HCT116 (cell line): ENCODE measurements around the gene ANOS1. TPM values are rescaled to one million over a fixed set of nuclear protein-coding genes. Genes with fewer than 3 reads are reported as not detected.

Source experiments
- ATAC-seq: fragments of 200-7000 bp; cut with Tn5 transposase; 2 replicates; pipeline ENCODE4 v1.9.1; 2020; ENCODE audit warnings: mild to moderate bottlenecking, moderate library complexity
- BruUV-seq: library from RNA; stranded (reverse); fragments of 400-500 nt; replicated peaks from 2 replicates; lab custom pipeline; 2021; lab: Mats Ljungman, UMichigan
- CTCF ChIA-PET: fragments of 300-600 bp; sonication (Branson Sonifier 250); formaldehyde crosslinking; loops from one replicate; lab custom pipeline; 2021; ENCODE audit warnings: antibody characterized with exemption; lab: Charles Lee
- POLR2A ChIA-PET: fragments of 300-600, 350-600 bp; sonication (Branson Sonifier 250); formaldehyde crosslinking; loops from one replicate; lab custom pipeline; 2021; ENCODE audit warnings: antibody characterized with exemption; lab: Charles Lee
- RAD21 ChIA-PET, 2 experiments: fragments of 300-600 bp; sonication (Branson Sonifier 250); formaldehyde crosslinking; loops; one replicate each; lab custom pipeline; 2023; ENCODE audit warnings: low total read pairs in 2 of 2; ENCODE audit not compliant: uncharacterized antibody in 2 of 2, unreplicated experiment in 2 of 2, low non-redundant PET in 1 of 2; lab: Charles Lee
- DNase-seq: peaks from one replicate; pipeline ENCODE4 v3.0.0-alpha.2; 2010; ENCODE audit warnings: low read depth, low spot score
- H2AFZ ChIP-seq: fragments of 200-600 bp; shearing (Covaris generic), sonication (generic); 2 replicates; pipeline ENCODE4 v1.6.1; 2017; ENCODE audit warnings: low read depth, mixed run types, mixed read lengths, antibody characterized with exemption, low read length; ENCODE audit not compliant: poor library complexity, severe bottlenecking
- H3K27ac ChIP-seq: 2 replicates; pipeline ENCODE4 v1.5.1; 2012; ENCODE audit warnings: low read depth, low read length
- H3K27me3 ChIP-seq: fragments of 200-600 bp; sonication (generic); 2 replicates; pipeline ENCODE4 v1.6.1; 2016; ENCODE audit warnings: mixed run types, low read length, mixed read lengths; ENCODE audit not compliant: insufficient read depth
- H3K36me3 ChIP-seq, 2 experiments: fragments of 200-500 bp in 1 of 2; fragments of 200-600 bp in 1 of 2; sonication (Bioruptor generic) in 1 of 2; sonication (generic) in 1 of 2; 2 replicates each; pipeline versions ENCODE4 v1.5.1 to v1.6.1; 2014 to 2016; ENCODE audit warnings: low read length in 2 of 2, inconsistent platforms in 1 of 2, mixed read lengths in 1 of 2, mixed run types in 1 of 2; ENCODE audit not compliant: insufficient read depth in 2 of 2, control insufficient read depth in 1 of 2
- H3K4me1 ChIP-seq, 2 experiments: fragments of 200-600 bp in 1 of 2; sonication (generic) in 1 of 2; 2 replicates each; pipeline versions ENCODE4 v1.5.1 to v1.6.1; 2012 to 2017; ENCODE audit warnings: low read length in 2 of 2, inconsistent platforms in 1 of 2, mild to moderate bottlenecking in 1 of 2, mixed read lengths in 1 of 2, mixed run types in 1 of 2, moderate library complexity in 1 of 2; ENCODE audit not compliant: insufficient read depth in 2 of 2, control insufficient read depth in 1 of 2
- H3K4me2 ChIP-seq: fragments of 200-600 bp; sonication (generic); 2 replicates; pipeline ENCODE4 v1.6.1; 2017; ENCODE audit warnings: mixed run types, low read length, mixed read lengths
- H3K4me3 ChIP-seq, 2 experiments: fragments of 200-600 bp in 1 of 2; sonication (generic) in 1 of 2; replicated peaks in 1 of 2; 2 replicates each; pipeline ENCODE4 v1.5.1; 2011 to 2016; ENCODE audit warnings: low read length in 2 of 2, control low read depth in 1 of 2, low read depth in 1 of 2, mild to moderate bottlenecking in 1 of 2, mixed read lengths in 1 of 2, mixed run types in 1 of 2
- H3K79me2 ChIP-seq: fragments of 200-600 bp; sonication (generic); 2 replicates; pipeline ENCODE4 v1.6.1; 2017; ENCODE audit warnings: mild to moderate bottlenecking, mixed run types, low read length, moderate library complexity, mixed read lengths; ENCODE audit not compliant: insufficient read depth
- H3K9ac ChIP-seq: fragments of 200-600 bp; sonication (generic); 2 replicates; pipeline ENCODE4 v1.6.1; 2016; ENCODE audit warnings: low read length, mixed read lengths
- H3K9me2 ChIP-seq: fragments of 200-600 bp; sonication (generic), shearing (Covaris generic); 2 replicates; pipeline ENCODE4 v1.6.1; 2017; ENCODE audit warnings: mixed run types, mild to moderate bottlenecking, moderate library complexity; ENCODE audit not compliant: insufficient read depth
- H3K9me3 ChIP-seq, 2 experiments: fragments of 200-500 bp in 1 of 2; fragments of 200-600 bp in 1 of 2; sonication (Bioruptor generic) in 1 of 2; sonication (generic) in 1 of 2; 2 replicates each; pipeline ENCODE4 v1.6.1; 2014 to 2017; ENCODE audit warnings: low read length in 2 of 2, mixed read lengths in 2 of 2, inconsistent platforms in 1 of 2, low read depth in 1 of 2, mild to moderate bottlenecking in 1 of 2, mixed run types in 1 of 2, moderate library complexity in 1 of 2; ENCODE audit not compliant: control insufficient read depth in 1 of 2, insufficient read depth in 1 of 2
- H4K20me1 ChIP-seq: fragments of 200-600 bp; sonication (generic), shearing (Covaris generic); 2 replicates; pipeline ENCODE4 v1.6.1; 2017; ENCODE audit warnings: mixed run types, mild to moderate bottlenecking, moderate library complexity; ENCODE audit not compliant: insufficient read depth
- ATF3 ChIP-seq: IDR thresholded peaks from 2 replicates; pipeline ENCODE4 v1.6.1; 2012
- CBX3 ChIP-seq: IDR thresholded peaks from 2 replicates; pipeline ENCODE4 v1.6.1; 2012; ENCODE audit warnings: low read depth
- CEBPB ChIP-seq: IDR thresholded peaks from 2 replicates; pipeline ENCODE4 v1.6.1; 2012; ENCODE audit warnings: low read depth
- ELF1 ChIP-seq: IDR thresholded peaks from 2 replicates; pipeline ENCODE4 v1.6.1; 2012; ENCODE audit warnings: low read depth, borderline replicate concordance
- EZH2phosphoT487 ChIP-seq: fragments of 200-600 bp; IDR thresholded peaks from 2 replicates; pipeline ENCODE4 v1.6.1; 2018; ENCODE audit warnings: antibody characterized with exemption, borderline replicate concordance
- FOSL1 ChIP-seq: IDR thresholded peaks from 2 replicates; pipeline ENCODE4 v1.6.1; 2012; ENCODE audit warnings: low read depth
- JUND ChIP-seq: IDR thresholded peaks from 2 replicates; pipeline ENCODE4 v1.6.1; 2012
- MAX ChIP-seq: IDR thresholded peaks from 2 replicates; pipeline ENCODE4 v1.6.1; 2012
- POLR2A ChIP-seq: IDR thresholded peaks from 2 replicates; pipeline ENCODE4 v1.7.0; 2011; ENCODE audit warnings: borderline replicate concordance; ENCODE audit not compliant: insufficient read depth, insufficient read length; ENCODE audit errors: extremely low read depth
- POLR2AphosphoS5 ChIP-seq: IDR thresholded peaks from 2 replicates; pipeline ENCODE4 v1.6.1; 2011; ENCODE audit warnings: mild to moderate bottlenecking, low read depth, low read length, moderate library complexity
- SIN3A ChIP-seq: IDR thresholded peaks from 2 replicates; pipeline ENCODE4 v1.6.1; 2012; ENCODE audit warnings: low read depth
- SP1 ChIP-seq: IDR thresholded peaks from 2 replicates; pipeline ENCODE4 v1.6.1; 2012; ENCODE audit warnings: low read depth
- SRF ChIP-seq: IDR thresholded peaks from 2 replicates; pipeline ENCODE4 v1.6.1; 2012; ENCODE audit warnings: low read depth
- YY1 ChIP-seq: IDR thresholded peaks from 2 replicates; pipeline ENCODE4 v1.6.1; 2011; ENCODE audit warnings: low read length, low read depth, moderate library complexity, mild to moderate bottlenecking; ENCODE audit not compliant: insufficient replicate concordance; ENCODE audit errors: extremely low read depth
- ZNF274 ChIP-seq: fragments of 200-500 bp; sonication (Bioruptor generic); IDR thresholded peaks from 2 replicates; pipeline ENCODE4 v1.6.1; 2014; ENCODE audit warnings: mild to moderate bottlenecking, low read depth, low read length, inconsistent platforms
- intact Hi-C: fragments of 100-400 bp; cut with micrococcal nuclease; formaldehyde crosslinking; loops from 2 replicates; pipeline ENCODE4 v1.10.0; 2022
- total RNA-seq: library from RNA; stranded (reverse); gene quantifications from one replicate; pipeline ENCODE4 v1.2.1, GENCODE V29; 2021; ENCODE audit not compliant: unreplicated experiment
- TF ChIP-seq, protein P1 (sequence below), 3 experiments: fragments of 200-600 bp in 1 of 3; sonication (generic) in 1 of 3; IDR thresholded peaks in 2 of 3; conservative IDR thresholded peaks in 1 of 3; 2 replicates each; pipeline ENCODE4 v1.5.1; 2012 to 2017; ENCODE audit warnings: low read depth in 2 of 3, low read length in 2 of 3, antibody characterized with exemption in 1 of 3, borderline replicate concordance in 1 of 3, control low read depth in 1 of 3, mild to moderate bottlenecking in 1 of 3, mixed read lengths in 1 of 3, mixed run types in 1 of 3, moderate library complexity in 1 of 3; ENCODE audit not compliant: insufficient read depth in 1 of 3

Gene ANOS1
- total RNA-seq, 1 experiment from 2014 or later, result 0.12 TPM

DNA sequence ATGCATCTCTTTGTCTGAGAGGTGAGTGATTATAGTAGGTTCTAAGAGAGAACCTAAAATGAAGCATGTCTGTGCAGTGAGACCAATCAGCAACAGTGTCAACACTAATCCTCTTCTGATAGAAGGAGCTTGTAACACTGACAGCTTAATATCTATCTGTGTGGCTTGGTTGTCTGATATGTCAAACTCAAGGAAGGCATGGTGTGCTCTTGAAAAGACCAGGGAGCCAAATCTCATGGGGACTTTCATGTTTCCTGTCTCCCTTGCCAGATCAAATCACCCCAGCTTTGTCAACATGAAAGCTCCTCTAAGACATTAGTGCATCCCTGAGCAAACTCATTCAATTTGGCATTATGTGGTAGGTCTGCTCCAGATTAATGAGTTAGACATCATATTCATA, 95.4 kb downstream of the ANOS1 start:
- TF ChIP-seq YY1, result no peak
- TF ChIP-seq ZNF274, result no peak
- TF ChIP-seq FOSL1, result no peak
- no peak for TF ChIP-seq CBX3
- TF ChIP-seq POLR2A, result no peak
- no peak for TF ChIP-seq JUND
- no peak for TF ChIP-seq ELF1
- TF ChIP-seq POLR2AphosphoS5, result no peak
- TF ChIP-seq SIN3A, result no peak
- no peak for TF ChIP-seq SRF
- TF ChIP-seq EZH2phosphoT487, result no peak
- no peak for TF ChIP-seq MAX
- TF ChIP-seq ATF3, result no peak
- TF ChIP-seq, protein P1, sequence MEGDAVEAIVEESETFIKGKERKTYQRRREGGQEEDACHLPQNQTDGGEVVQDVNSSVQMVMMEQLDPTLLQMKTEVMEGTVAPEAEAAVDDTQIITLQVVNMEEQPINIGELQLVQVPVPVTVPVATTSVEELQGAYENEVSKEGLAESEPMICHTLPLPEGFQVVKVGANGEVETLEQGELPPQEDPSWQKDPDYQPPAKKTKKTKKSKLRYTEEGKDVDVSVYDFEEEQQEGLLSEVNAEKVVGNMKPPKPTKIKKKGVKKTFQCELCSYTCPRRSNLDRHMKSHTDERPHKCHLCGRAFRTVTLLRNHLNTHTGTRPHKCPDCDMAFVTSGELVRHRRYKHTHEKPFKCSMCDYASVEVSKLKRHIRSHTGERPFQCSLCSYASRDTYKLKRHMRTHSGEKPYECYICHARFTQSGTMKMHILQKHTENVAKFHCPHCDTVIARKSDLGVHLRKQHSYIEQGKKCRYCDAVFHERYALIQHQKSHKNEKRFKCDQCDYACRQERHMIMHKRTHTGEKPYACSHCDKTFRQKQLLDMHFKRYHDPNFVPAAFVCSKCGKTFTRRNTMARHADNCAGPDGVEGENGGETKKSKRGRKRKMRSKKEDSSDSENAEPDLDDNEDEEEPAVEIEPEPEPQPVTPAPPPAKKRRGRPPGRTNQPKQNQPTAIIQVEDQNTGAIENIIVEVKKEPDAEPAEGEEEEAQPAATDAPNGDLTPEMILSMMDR (IDR thresholded peaks at IDR 0.05 in 2 of 3, conservative IDR thresholded peaks at IDR 0.05 in 1 of 3; ENCODE audit: borderline replicate concordance in 1 of 3, insufficient read depth in 1 of 3, low read depth in 2 of 3, low read length in 2 of 3), result no peak
- TF ChIP-seq SP1, result no peak
- TF ChIP-seq CEBPB, result no peak
- BruUV-seq, result no TSS peak
- H3K27ac ChIP-seq, result no peak overlapping the region
- H3K4me3 ChIP-seq, result no peak overlapping the region
- no peaks in the 10 kb centered on the region for H3K9me2 ChIP-seq
- no peaks in the 10 kb centered on the region for H3K36me3 ChIP-seq
- ChIA-PET POLR2A (no interaction called here), CTCF (no interaction called here), RAD21 (no interaction called here)
- H3K4me2 ChIP-seq, result no peak overlapping the region
- ATAC-seq (no peak), DNase-seq (no peak)
- intact Hi-C loops, result no loop called here
- H4K20me1 ChIP-seq, result no peaks in the 10 kb centered on the region
- H3K4me1 ChIP-seq, result no peaks in the 10 kb centered on the region
- no peaks in the 10 kb centered on the region for H3K27me3 ChIP-seq
- no peaks in the 10 kb centered on the region for H3K9me3 ChIP-seq
- H3K9ac ChIP-seq, result no peak overlapping the region
- no peak overlapping the region for H2AFZ ChIP-seq
- no peaks in the 10 kb centered on the region for H3K79me2 ChIP-seq
